Keratinocyte (primary cell): ENCODE results near the gene TOP1. TPM values are rescaled to one million over a fixed set of nuclear protein-coding genes. Genes with fewer than 3 reads are reported as not detected.

Experiments
- DNase-seq: peaks from one replicate; pipeline ENCODE4 v3.0.0-alpha.2; 2011; ENCODE audit warnings: low read depth, missing footprints, low spot score
- FAIRE-seq: peaks from 2 replicates; lab custom pipeline; 2011; peaks lifted over from hg19 to GRCh38; lab: Jason Lieb, UNC
- H2AFZ ChIP-seq: 2 replicates; pipeline ENCODE4 v1.6.0; 2012; ENCODE audit warnings: low read length, control low read depth, inconsistent platforms; ENCODE audit not compliant: control insufficient read depth
- H3K27ac ChIP-seq: 2 replicates; pipeline ENCODE4 v1.5.1; 2011; ENCODE audit warnings: low read length; ENCODE audit not compliant: control insufficient read depth, insufficient read depth
- H3K27me3 ChIP-seq: 3 replicates; pipeline ENCODE4 v1.6.0; 2011; ENCODE audit warnings: low read length; ENCODE audit not compliant: control insufficient read depth, insufficient read depth; ENCODE audit errors: extremely low read depth
- H3K36me3 ChIP-seq, 2 experiments: 2 replicates in 1 of 2; 3 replicates in 1 of 2; pipeline ENCODE4 v1.5.1; 2011; ENCODE audit warnings: low read length in 2 of 2, mild to moderate bottlenecking in 1 of 2; ENCODE audit not compliant: control insufficient read depth in 2 of 2, insufficient read depth in 2 of 2; ENCODE audit errors: extremely low read depth in 1 of 2
- H3K4me1 ChIP-seq: 3 replicates; pipeline ENCODE4 v1.5.1; 2011; ENCODE audit warnings: low read length; ENCODE audit not compliant: control insufficient read depth, insufficient read depth; ENCODE audit errors: extremely low read depth
- H3K4me2 ChIP-seq: 3 replicates; pipeline ENCODE4 v1.6.0; 2011; ENCODE audit warnings: low read depth, low read length; ENCODE audit not compliant: control insufficient read depth, insufficient read depth; ENCODE audit errors: extremely low read depth
- H3K4me3 ChIP-seq, 3 experiments: fragments of 200-600 bp in 1 of 3; sonication (generic) in 1 of 3; 2 replicates in 2 of 3; 3 replicates in 1 of 3; pipeline ENCODE4 v1.5.1; 2011 to 2016; ENCODE audit warnings: low read length in 3 of 3, mild to moderate bottlenecking in 3 of 3, control low read depth in 2 of 3, inconsistent platforms in 1 of 3, low read depth in 1 of 3, mixed read lengths in 1 of 3, mixed run types in 1 of 3, moderate library complexity in 1 of 3; ENCODE audit not compliant: control insufficient read depth in 2 of 3, insufficient read depth in 2 of 3; ENCODE audit errors: extremely low read depth in 1 of 3
- H3K79me2 ChIP-seq: 2 replicates; pipeline ENCODE4 v1.6.0; 2012; ENCODE audit warnings: low read length; ENCODE audit not compliant: control insufficient read depth, insufficient read depth
- H3K9ac ChIP-seq: 3 replicates; pipeline ENCODE4 v1.6.0; 2011; ENCODE audit warnings: low read length; ENCODE audit not compliant: control insufficient read depth, insufficient read depth; ENCODE audit errors: extremely low read depth
- H3K9me1 ChIP-seq: 3 replicates; pipeline ENCODE4 v1.6.0; 2011; ENCODE audit warnings: low read length; ENCODE audit not compliant: control insufficient read depth, insufficient read depth; ENCODE audit errors: extremely low read depth
- H3K9me3 ChIP-seq: 2 replicates; pipeline ENCODE4 v1.5.1; 2012; ENCODE audit warnings: low read depth, low read length; ENCODE audit not compliant: control insufficient read depth
- H4K20me1 ChIP-seq: 3 replicates; pipeline ENCODE4 v1.6.0; 2011; ENCODE audit warnings: low read length; ENCODE audit not compliant: control insufficient read depth, insufficient read depth; ENCODE audit errors: extremely low read depth
- EZH2 ChIP-seq: IDR thresholded peaks from one replicate; pipeline ENCODE4 v1.6.1; 2012; ENCODE audit warnings: inconsistent platforms, mild to moderate bottlenecking, low read length, moderate library complexity
- dilution Hi-C: fragments of 300-500 bp; cut with MboI; formaldehyde crosslinking; loops from one replicate; pipeline ENCODE4 v1.7.0; 2020; ENCODE audit warnings: low sequenced_read_pairs; ENCODE audit not compliant: extremely low pct_ligation_motif_present
- polyA plus RNA-seq, 5 experiments: library from polyadenylated mRNA; depleted of rRNA in 3 of 5; stranded (reverse) in 3 of 5; stranded (forward) in 1 of 5; unstranded in 1 of 5; fragments of >200 nt; gene quantifications; 1 replicate in 1 of 5; 2 replicates in 3 of 5; 3 replicates in 1 of 5; pipeline versions ENCODE4 v1.2.1 to v1.2.3, GENCODE V29; 2011 to 2012; ENCODE audit warnings: missing spikeins in 2 of 5, low read depth in 1 of 5, low replicate concordance in 1 of 5
- TF ChIP-seq, protein P1 (sequence below), 3 experiments: IDR thresholded peaks in 1 of 3; conservative IDR thresholded peaks in 1 of 3; optimal IDR thresholded peaks in 1 of 3; 2 replicates in 2 of 3; 3 replicates in 1 of 3; pipeline versions ENCODE3 to v1.5.1; 2011; ENCODE audit warnings: low read length in 3 of 3, mild to moderate bottlenecking in 3 of 3, moderate library complexity in 2 of 3, control low read depth in 1 of 3, inconsistent platforms in 1 of 3; ENCODE audit not compliant: insufficient read depth in 2 of 3; ENCODE audit errors: extremely low read depth in 1 of 3

The TOP1 gene
- polyA plus RNA-seq, 1 donor (not counting 4 experiments of a cell fraction or from before 2014, with no cell fraction given), result 25.2 TPM

DNA sequence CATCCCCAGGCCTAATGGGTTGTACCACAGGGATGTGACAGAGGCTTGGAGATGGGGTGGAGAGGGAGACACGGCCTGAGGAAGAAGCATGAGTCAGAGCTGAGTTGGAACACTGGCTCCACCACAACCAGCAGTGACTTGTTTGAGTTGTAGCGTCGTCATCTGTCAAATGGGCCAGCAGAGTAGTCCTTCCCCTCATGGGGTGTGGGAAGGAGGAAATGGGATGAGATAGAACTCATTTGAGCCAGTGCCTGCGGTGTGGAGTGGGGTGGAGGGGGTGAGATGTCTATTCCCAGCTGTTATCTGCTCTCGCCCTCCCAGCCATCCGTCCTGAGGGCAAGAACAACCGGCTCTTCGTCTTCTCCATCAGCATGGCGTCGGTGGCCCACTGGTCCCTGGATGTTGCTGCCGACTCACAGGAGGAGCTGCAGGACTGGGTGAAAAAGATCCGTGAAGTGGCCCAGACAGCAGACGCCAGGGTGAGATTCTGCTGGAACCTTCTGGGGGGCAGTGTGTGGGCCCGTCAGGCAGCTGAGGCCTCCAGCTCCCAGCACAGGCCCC lies 141.2 kb downstream of the TOP1 start:
- Histone ChIP-seq H3K27me3 (no peaks in the 10 kb centered on the region), H3K9me3 (no peaks in the 10 kb centered on the region), H3K4me3 (no peak overlapping the region), H3K4me1 (peaks cover 33% of the 10 kb centered on the region), H3K9me1 (peaks cover 5% of the 10 kb centered on the region), H2AFZ (no peak overlapping the region), H3K9ac (no peak overlapping the region), H3K4me2 (no peak overlapping the region), H3K79me2 (no peaks in the 10 kb centered on the region), H3K27ac (peak overlapping the region; percentile 17), H3K36me3 (peaks cover 38 to 65% of the 10 kb centered on the region in 2 experiments), H4K20me1 (no peaks in the 10 kb centered on the region)
- FAIRE-seq, result peak; percentile 99
- peak; percentile 92 for DNase-seq
- no peak for TF ChIP-seq EZH2
- TF ChIP-seq, protein P1, sequence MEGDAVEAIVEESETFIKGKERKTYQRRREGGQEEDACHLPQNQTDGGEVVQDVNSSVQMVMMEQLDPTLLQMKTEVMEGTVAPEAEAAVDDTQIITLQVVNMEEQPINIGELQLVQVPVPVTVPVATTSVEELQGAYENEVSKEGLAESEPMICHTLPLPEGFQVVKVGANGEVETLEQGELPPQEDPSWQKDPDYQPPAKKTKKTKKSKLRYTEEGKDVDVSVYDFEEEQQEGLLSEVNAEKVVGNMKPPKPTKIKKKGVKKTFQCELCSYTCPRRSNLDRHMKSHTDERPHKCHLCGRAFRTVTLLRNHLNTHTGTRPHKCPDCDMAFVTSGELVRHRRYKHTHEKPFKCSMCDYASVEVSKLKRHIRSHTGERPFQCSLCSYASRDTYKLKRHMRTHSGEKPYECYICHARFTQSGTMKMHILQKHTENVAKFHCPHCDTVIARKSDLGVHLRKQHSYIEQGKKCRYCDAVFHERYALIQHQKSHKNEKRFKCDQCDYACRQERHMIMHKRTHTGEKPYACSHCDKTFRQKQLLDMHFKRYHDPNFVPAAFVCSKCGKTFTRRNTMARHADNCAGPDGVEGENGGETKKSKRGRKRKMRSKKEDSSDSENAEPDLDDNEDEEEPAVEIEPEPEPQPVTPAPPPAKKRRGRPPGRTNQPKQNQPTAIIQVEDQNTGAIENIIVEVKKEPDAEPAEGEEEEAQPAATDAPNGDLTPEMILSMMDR (optimal IDR thresholded peaks at IDR 0.05 in 1 of 3, IDR thresholded peaks at IDR 0.05 in 1 of 3, conservative IDR thresholded peaks at IDR 0.05 in 1 of 3; ENCODE audit: extremely low read depth in 1 of 3, insufficient read depth in 2 of 3, low read length in 3 of 3), result peak in 1 of 3 experiments; percentile 5
- dilution Hi-C loops, result no loop called here

DNA sequence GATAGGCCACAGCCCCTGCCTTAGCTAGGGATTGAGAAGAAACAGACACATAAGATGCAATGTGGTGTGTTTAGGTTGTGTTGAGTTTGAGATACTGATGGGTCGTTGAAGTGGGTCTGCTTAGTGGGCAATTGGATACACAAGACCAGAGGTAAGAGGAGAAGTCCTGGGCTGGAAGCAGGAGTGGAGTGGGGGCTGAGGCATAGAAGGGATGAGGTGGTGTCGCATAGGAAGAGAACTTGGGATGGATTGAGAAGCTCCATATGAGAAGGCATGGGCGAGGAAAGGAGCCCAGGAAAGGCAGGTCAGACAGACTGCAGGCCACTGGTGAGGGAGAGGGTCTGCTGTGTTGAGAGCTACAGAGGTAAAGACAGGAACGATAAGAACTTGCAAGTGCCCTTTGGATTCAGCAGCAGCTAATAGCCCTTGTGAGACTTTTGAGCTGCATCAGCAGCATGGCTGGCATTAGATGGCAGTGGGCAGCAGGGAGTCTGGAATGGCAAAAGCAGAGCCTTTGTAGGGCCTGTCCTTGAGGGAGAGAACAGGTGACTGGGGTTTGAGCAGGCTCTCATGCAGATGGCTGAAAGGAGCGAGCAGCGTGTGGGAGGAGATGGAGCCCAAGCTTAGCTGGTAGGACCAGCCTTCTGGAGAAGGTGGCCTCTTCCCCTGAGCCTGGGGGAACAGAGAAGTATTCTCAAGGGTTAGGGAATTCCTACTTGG lies 141.9 kb downstream of the TOP1 start:
- no peaks in the 10 kb centered on the region for H3K9me3 ChIP-seq
- no peak for TF ChIP-seq EZH2
- TF ChIP-seq, protein P1 (optimal IDR thresholded peaks at IDR 0.05 in 1 of 3, IDR thresholded peaks at IDR 0.05 in 1 of 3, conservative IDR thresholded peaks at IDR 0.05 in 1 of 3; ENCODE audit: extremely low read depth in 1 of 3, insufficient read depth in 2 of 3, low read length in 3 of 3), result no peak
- peaks cover 36% of the 10 kb centered on the region for H3K4me1 ChIP-seq
- H3K27ac ChIP-seq, result peak overlapping the region; percentile 17
- H2AFZ ChIP-seq, result no peak overlapping the region
- no peak overlapping the region for H3K9ac ChIP-seq
- H3K4me3 ChIP-seq, result no peak overlapping the region
- DNase-seq (no peak), FAIRE-seq (no peak)
- H3K27me3 ChIP-seq, result no peaks in the 10 kb centered on the region
- H4K20me1 ChIP-seq, result no peaks in the 10 kb centered on the region
- H3K9me1 ChIP-seq, result peaks cover 5% of the 10 kb centered on the region
- no peak overlapping the region for H3K4me2 ChIP-seq
- dilution Hi-C loops, result no loop called here
- no peaks in the 10 kb centered on the region for H3K79me2 ChIP-seq
- H3K36me3 ChIP-seq, result peaks cover 35 to 60% of the 10 kb centered on the region in 2 experiments
